Loucy (cell line): ENCODE measurements around the gene DIDO1.

ENCODE experiments used
- H2AFZ ChIP-seq: fragments of 200-600 bp; sonication (generic); 2 replicates; pipeline ENCODE4 v1.6.0; 2016; ENCODE audit warnings: antibody characterized with exemption, mild to moderate bottlenecking, low read length, moderate library complexity
- H3F3A ChIP-seq: fragments of 200-600 bp; 2 replicates; pipeline ENCODE4 v1.6.0; 2016; ENCODE audit warnings: antibody characterized with exemption, low read depth, mild to moderate bottlenecking
- H3K27me3 ChIP-seq: fragments of 200-600 bp; sonication (generic); 2 replicates; pipeline ENCODE4 v1.6.1; 2014; ENCODE audit warnings: low read length, mild to moderate bottlenecking; ENCODE audit not compliant: insufficient read depth, poor library complexity, severe bottlenecking
- H3K36me3 ChIP-seq: fragments of 200-600 bp; sonication (generic); 2 replicates; pipeline ENCODE4 v1.6.1; 2016; ENCODE audit warnings: low read length; ENCODE audit not compliant: insufficient read depth
- H3K4me1 ChIP-seq: fragments of 200-600 bp; sonication (generic); 2 replicates; pipeline ENCODE4 v1.5.1; 2014; ENCODE audit warnings: low read length, mild to moderate bottlenecking; ENCODE audit not compliant: insufficient read depth, poor library complexity, severe bottlenecking
- H3K4me2 ChIP-seq: fragments of 200-600 bp; sonication (generic); 2 replicates; pipeline ENCODE4 v1.6.0; 2014; ENCODE audit warnings: antibody characterized with exemption, low read length, low read depth, mild to moderate bottlenecking; ENCODE audit not compliant: poor library complexity, severe bottlenecking
- H3K4me3 ChIP-seq: fragments of 200-600 bp; sonication (generic); 2 replicates; pipeline ENCODE4 v1.5.1; 2014; ENCODE audit warnings: low read length, mild to moderate bottlenecking, mixed read lengths; ENCODE audit not compliant: poor library complexity, severe bottlenecking
- H3K79me2 ChIP-seq: fragments of 200-600 bp; sonication (generic); 2 replicates; pipeline ENCODE4 v1.6.1; 2014; ENCODE audit warnings: low read length; ENCODE audit not compliant: insufficient read depth
- H3K9ac ChIP-seq: fragments of 200-600 bp; sonication (generic); 2 replicates; pipeline ENCODE4 v1.6.0; 2014; ENCODE audit warnings: mild to moderate bottlenecking, low read depth, low read length, moderate library complexity; ENCODE audit not compliant: poor library complexity, severe bottlenecking
- H3K9me2 ChIP-seq: fragments of 200-600 bp; sonication (generic); replicated peaks from 2 replicates; pipeline ENCODE4 v1.6.1; 2016; ENCODE audit warnings: low read depth, low read length, mixed read lengths
- H3K9me3 ChIP-seq: fragments of 200-600 bp; sonication (generic); 2 replicates; pipeline ENCODE4 v1.6.1; 2014; ENCODE audit warnings: mild to moderate bottlenecking, antibody characterized with exemption, low read length, low read depth; ENCODE audit not compliant: insufficient read depth
- H4K20me1 ChIP-seq: fragments of 200-600 bp; sonication (generic); 2 replicates; pipeline ENCODE4 v1.6.0; 2014; ENCODE audit warnings: antibody characterized with exemption, low read length, mild to moderate bottlenecking; ENCODE audit not compliant: insufficient read depth, poor library complexity, severe bottlenecking
- EZH2phosphoT487 ChIP-seq: fragments of 200-600 bp; IDR thresholded peaks from 2 replicates; pipeline ENCODE4 v1.6.1; 2018; ENCODE audit warnings: antibody characterized with exemption, mild to moderate bottlenecking, moderate library complexity, borderline replicate concordance
- TF ChIP-seq, protein P1 (sequence below): fragments of 200-600 bp; sonication (generic); conservative IDR thresholded peaks from 2 replicates; pipeline ENCODE4 v1.5.1; 2014; ENCODE audit warnings: mild to moderate bottlenecking, antibody characterized with exemption, low read length

The DIDO1 gene

DNA sequence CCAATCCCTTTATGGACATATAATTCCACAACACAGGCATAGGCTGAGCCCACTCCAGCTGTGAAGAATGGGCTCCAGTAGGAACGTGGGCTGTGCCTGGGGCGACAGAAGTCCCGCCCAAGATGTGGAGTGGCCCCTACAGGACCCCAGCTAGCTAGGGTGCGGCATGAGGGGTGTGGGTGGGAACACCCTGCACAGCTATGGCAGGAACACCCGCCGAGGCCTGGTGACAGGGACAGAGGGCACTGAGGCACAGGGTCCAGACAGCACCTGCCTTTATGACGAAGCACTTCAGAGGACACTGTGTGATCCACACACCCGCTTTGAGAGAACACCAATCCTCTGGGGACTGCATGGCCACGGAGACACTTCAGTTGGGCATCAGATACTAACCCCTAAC, 36.4 kb downstream of the DIDO1 start:
- Histone ChIP-seq H3K4me2 (no peak overlapping the region), H2AFZ (no peak overlapping the region), H3K4me3 (no peak overlapping the region), H3F3A (no peaks in the 10 kb centered on the region), H3K9me2 (no peaks in the 10 kb centered on the region), H4K20me1 (no peaks in the 10 kb centered on the region), H3K9me3 (no peaks in the 10 kb centered on the region), H3K36me3 (peaks cover 73% of the 10 kb centered on the region; the same call in 1 of the 2 replicates), H3K4me1 (no peaks in the 10 kb centered on the region), H3K27me3 (no peaks in the 10 kb centered on the region), H3K9ac (no peak overlapping the region), H3K79me2 (no peaks in the 10 kb centered on the region)
- TF ChIP-seq EZH2phosphoT487, result no peak
- TF ChIP-seq, protein P1, sequence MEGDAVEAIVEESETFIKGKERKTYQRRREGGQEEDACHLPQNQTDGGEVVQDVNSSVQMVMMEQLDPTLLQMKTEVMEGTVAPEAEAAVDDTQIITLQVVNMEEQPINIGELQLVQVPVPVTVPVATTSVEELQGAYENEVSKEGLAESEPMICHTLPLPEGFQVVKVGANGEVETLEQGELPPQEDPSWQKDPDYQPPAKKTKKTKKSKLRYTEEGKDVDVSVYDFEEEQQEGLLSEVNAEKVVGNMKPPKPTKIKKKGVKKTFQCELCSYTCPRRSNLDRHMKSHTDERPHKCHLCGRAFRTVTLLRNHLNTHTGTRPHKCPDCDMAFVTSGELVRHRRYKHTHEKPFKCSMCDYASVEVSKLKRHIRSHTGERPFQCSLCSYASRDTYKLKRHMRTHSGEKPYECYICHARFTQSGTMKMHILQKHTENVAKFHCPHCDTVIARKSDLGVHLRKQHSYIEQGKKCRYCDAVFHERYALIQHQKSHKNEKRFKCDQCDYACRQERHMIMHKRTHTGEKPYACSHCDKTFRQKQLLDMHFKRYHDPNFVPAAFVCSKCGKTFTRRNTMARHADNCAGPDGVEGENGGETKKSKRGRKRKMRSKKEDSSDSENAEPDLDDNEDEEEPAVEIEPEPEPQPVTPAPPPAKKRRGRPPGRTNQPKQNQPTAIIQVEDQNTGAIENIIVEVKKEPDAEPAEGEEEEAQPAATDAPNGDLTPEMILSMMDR, result no peak

DNA sequence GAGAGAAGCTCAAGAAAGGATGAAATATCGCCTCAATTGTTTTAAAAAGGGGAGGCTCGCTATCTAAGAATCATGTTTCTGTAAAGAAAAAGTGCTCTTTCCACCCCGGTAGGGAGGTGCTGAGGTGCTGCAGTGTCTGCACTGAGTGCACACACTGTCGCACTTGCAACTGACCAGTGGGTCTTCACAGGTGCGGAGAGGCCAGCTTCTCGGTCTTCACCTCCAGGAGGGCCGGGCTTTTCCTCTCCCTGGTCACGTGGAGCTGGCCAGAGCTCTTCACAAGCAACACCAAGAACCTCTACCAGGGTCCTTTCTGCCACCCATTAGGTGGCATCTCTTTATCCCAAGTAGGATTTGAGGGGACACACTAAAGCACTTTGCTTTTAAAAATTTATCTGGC, 36.9 kb downstream of the DIDO1 start:
- no peaks in the 10 kb centered on the region for H3K27me3 ChIP-seq
- TF ChIP-seq, protein P1, result no peak
- no peak for TF ChIP-seq EZH2phosphoT487
- H3K9me3 ChIP-seq, result no peaks in the 10 kb centered on the region
- no peaks in the 10 kb centered on the region for H3K4me1 ChIP-seq
- H3K9ac ChIP-seq, result no peak overlapping the region
- H3K9me2 ChIP-seq, result no peaks in the 10 kb centered on the region
- peaks cover 68% of the 10 kb centered on the region; the same call in 1 of the 2 replicates for H3K36me3 ChIP-seq
- no peak overlapping the region for H3K4me2 ChIP-seq
- no peak overlapping the region for H2AFZ ChIP-seq
- no peaks in the 10 kb centered on the region for H3F3A ChIP-seq
- H4K20me1 ChIP-seq, result no peaks in the 10 kb centered on the region
- no peak overlapping the region for H3K4me3 ChIP-seq
- H3K79me2 ChIP-seq, result no peaks in the 10 kb centered on the region

DNA sequence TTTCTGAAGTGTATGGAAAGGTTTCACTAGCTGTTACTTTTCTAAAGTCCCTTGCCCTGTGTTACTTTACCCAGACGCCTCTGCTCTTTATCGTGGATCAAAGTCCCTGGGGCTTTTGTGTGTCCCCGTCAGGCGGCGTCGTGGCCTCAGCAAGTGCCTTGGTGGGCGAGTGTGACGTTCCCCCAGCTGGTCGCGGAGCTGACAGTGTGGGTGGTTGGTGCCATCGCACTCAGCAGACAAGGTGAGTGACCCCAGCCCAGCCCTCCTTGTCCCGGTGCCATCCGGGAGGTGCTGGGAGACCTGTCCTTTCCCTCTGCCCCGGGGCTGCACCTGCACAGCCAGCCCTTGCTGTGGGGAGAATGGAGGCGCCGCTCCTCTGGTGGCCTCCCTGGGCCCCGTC, 37.4 kb downstream of the DIDO1 start:
- no peak overlapping the region for H3K9ac ChIP-seq
- H3K79me2 ChIP-seq, result no peaks in the 10 kb centered on the region
- no peaks in the 10 kb centered on the region for H3F3A ChIP-seq
- no peak overlapping the region for H3K4me3 ChIP-seq
- H3K9me3 ChIP-seq, result no peaks in the 10 kb centered on the region
- no peaks in the 10 kb centered on the region for H3K27me3 ChIP-seq
- no peaks in the 10 kb centered on the region for H3K4me1 ChIP-seq
- no peak overlapping the region for H2AFZ ChIP-seq
- no peaks in the 10 kb centered on the region for H4K20me1 ChIP-seq
- H3K9me2 ChIP-seq, result no peaks in the 10 kb centered on the region
- TF ChIP-seq, protein P1, result no peak
- TF ChIP-seq EZH2phosphoT487, result no peak
- peaks cover 63% of the 10 kb centered on the region; the same call in 1 of the 2 replicates for H3K36me3 ChIP-seq
- no peak overlapping the region for H3K4me2 ChIP-seq
